IPS-18a (cell line): ENCODE data around the gene CDH23.

Source experiments
- H3K27ac ChIP-seq: one replicate; pipeline ENCODE4 v1.5.1; 2013; ENCODE audit warnings: low read length
- H3K27me3 ChIP-seq: one replicate; pipeline ENCODE4 v1.6.1; 2013; ENCODE audit warnings: mild to moderate bottlenecking, low read length; ENCODE audit not compliant: control insufficient read depth, insufficient read depth
- H3K36me3 ChIP-seq: one replicate; pipeline ENCODE4 v1.6.1; 2013; ENCODE audit warnings: low read depth, low read length; ENCODE audit not compliant: control insufficient read depth
- H3K4me1 ChIP-seq: one replicate; pipeline ENCODE4 v1.6.1; 2013; ENCODE audit warnings: low read depth, low read length; ENCODE audit not compliant: control insufficient read depth
- H3K4me3 ChIP-seq: one replicate; pipeline ENCODE4 v1.5.1; 2013; ENCODE audit warnings: low read length
- H3K9ac ChIP-seq: one replicate; pipeline ENCODE4 v1.6.1; 2013; ENCODE audit warnings: mild to moderate bottlenecking, low read length, moderate library complexity
- H3K9me3 ChIP-seq: one replicate; pipeline ENCODE4 v1.6.1; 2013; ENCODE audit warnings: low read depth, low read length; ENCODE audit not compliant: control insufficient read depth

The CDH23 gene

GRCh38 chr10:71396711-71397295, at the start of gene CDH23:
CDH23 (plus strand) TSS chr10:71396920; CDS start chr10:71439832, 42,912 bp downstream.
- peak within 1 kb of the TSS; percentile 72 for H3K4me3 ChIP-seq
- H3K4me1 ChIP-seq: no peaks in the 10 kb centered on the region
- H3K27me3 ChIP-seq: peaks cover 51% of the 10 kb centered on the region
- H3K36me3 ChIP-seq: no peaks in the 10 kb centered on the region
- H3K27ac ChIP-seq: no peak within 1 kb of the TSS
- no peaks in the 10 kb centered on the region for H3K9me3 ChIP-seq
- peak within 1 kb of the TSS; percentile 19 for H3K9ac ChIP-seq

GRCh38 chr10:71347587-71348395, 48.9 kb upstream of the CDH23 start:
- no peaks in the 10 kb centered on the region for H3K36me3 ChIP-seq
- no peaks in the 10 kb centered on the region for H3K9me3 ChIP-seq
- H3K27ac ChIP-seq: no peak overlapping the region
- no peak overlapping the region for H3K4me3 ChIP-seq
- no peaks in the 10 kb centered on the region for H3K27me3 ChIP-seq
- no peak overlapping the region for H3K9ac ChIP-seq
- peaks cover 31% of the 10 kb centered on the region for H3K4me1 ChIP-seq

- Histone ChIP-seq H3K27ac (no peak overlapping the region), H3K9me3 (no peaks in the 10 kb centered on the region), H3K9ac (no peak overlapping the region), H3K4me3 (no peak overlapping the region), H3K27me3 (no peaks in the 10 kb centered on the region), H3K36me3 (no peaks in the 10 kb centered on the region), H3K4me1 (peaks cover 23% of the 10 kb centered on the region)
These were observed 47.9 kb upstream of the CDH23 start for GRCh38 chr10:71348850-71349249.

- Histone ChIP-seq H3K4me3 (no peak overlapping the region), H3K9me3 (no peaks in the 10 kb centered on the region), H3K27me3 (no peaks in the 10 kb centered on the region), H3K27ac (no peak overlapping the region), H3K36me3 (no peaks in the 10 kb centered on the region), H3K4me1 (peaks cover 17% of the 10 kb centered on the region), H3K9ac (no peak overlapping the region)
These were observed 47.3 kb upstream of the CDH23 start for GRCh38 chr10:71349406-71349805.

- Histone ChIP-seq H3K36me3 (peaks cover 2% of the 10 kb centered on the region), H3K27me3 (no peaks in the 10 kb centered on the region), H3K9ac (no peak overlapping the region), H3K4me3 (no peak overlapping the region), H3K9me3 (no peaks in the 10 kb centered on the region), H3K4me1 (peaks cover 1% of the 10 kb centered on the region), H3K27ac (no peak overlapping the region)
These were observed 45.6 kb upstream of the CDH23 start for GRCh38 chr10:71351087-71351486.

GRCh38 chr10:71351628-71352319, 44.9 kb upstream of the CDH23 start:
- Histone ChIP-seq H3K27ac (no peak overlapping the region), H3K36me3 (peaks cover 8% of the 10 kb centered on the region)

GRCh38 chr10:71353639-71354038, 43.1 kb upstream of the CDH23 start:
- H3K4me1 ChIP-seq: no peaks in the 10 kb centered on the region
- H3K4me3 ChIP-seq: no peak overlapping the region
- no peak overlapping the region for H3K27ac ChIP-seq
- no peaks in the 10 kb centered on the region for H3K27me3 ChIP-seq
- H3K9ac ChIP-seq: no peak overlapping the region
- H3K36me3 ChIP-seq: peaks cover 8% of the 10 kb centered on the region
- no peaks in the 10 kb centered on the region for H3K9me3 ChIP-seq

More at GRCh38 chr10:71351628-71352319, 44.9 kb upstream of the CDH23 start:
- Histone ChIP-seq H3K9ac (no peak overlapping the region), H3K9me3 (no peaks in the 10 kb centered on the region), H3K4me3 (no peak overlapping the region), H3K27me3 (no peaks in the 10 kb centered on the region), H3K4me1 (no peaks in the 10 kb centered on the region)

GRCh38 chr10:71354776-71355175, 41.9 kb upstream of the CDH23 start:
- Histone ChIP-seq H3K36me3 (peaks cover 14% of the 10 kb centered on the region), H3K4me1 (no peaks in the 10 kb centered on the region), H3K27ac (no peak overlapping the region), H3K9ac (no peak overlapping the region), H3K4me3 (no peak overlapping the region), H3K27me3 (no peaks in the 10 kb centered on the region), H3K9me3 (no peaks in the 10 kb centered on the region)

GRCh38 chr10:71355886-71356285, 40.8 kb upstream of the CDH23 start:
- Histone ChIP-seq H3K36me3 (peaks cover 14% of the 10 kb centered on the region), H3K4me3 (no peak overlapping the region), H3K27me3 (no peaks in the 10 kb centered on the region), H3K9me3 (no peaks in the 10 kb centered on the region), H3K9ac (no peak overlapping the region), H3K27ac (no peak overlapping the region), H3K4me1 (no peaks in the 10 kb centered on the region)

GRCh38 chr10:71357792-71358265, 38.9 kb upstream of the CDH23 start:
- Histone ChIP-seq H3K9ac (no peak overlapping the region), H3K27ac (no peak overlapping the region), H3K36me3 (peaks cover 17% of the 10 kb centered on the region), H3K4me1 (no peaks in the 10 kb centered on the region), H3K4me3 (no peak overlapping the region), H3K9me3 (no peaks in the 10 kb centered on the region), H3K27me3 (no peaks in the 10 kb centered on the region)

GRCh38 chr10:71358277-71358676, 38.4 kb upstream of the CDH23 start:
- no peaks in the 10 kb centered on the region for H3K27me3 ChIP-seq
- no peak overlapping the region for H3K27ac ChIP-seq
- no peaks in the 10 kb centered on the region for H3K9me3 ChIP-seq
- no peak overlapping the region for H3K4me3 ChIP-seq
- H3K9ac ChIP-seq: no peak overlapping the region
- peaks cover 20% of the 10 kb centered on the region for H3K36me3 ChIP-seq
- H3K4me1 ChIP-seq: no peaks in the 10 kb centered on the region
